ENCODE measurements around the gene IL19.

The IL19 gene

GRCh38 chr1:206802401-206802800 lies 31.8 kb downstream of the IL19 start:
- no peak for DNase-seq

- DNase-seq = no peak
These were observed 32.7 kb downstream of the IL19 start for GRCh38 chr1:206803221-206803730.

GRCh38 chr1:206804156-206804737 lies 33.7 kb downstream of the IL19 start:
- DNase-seq = no peak

GRCh38 chr1:206805357-206805756 lies 34.8 kb downstream of the IL19 start:
- DNase-seq = no peak

- no peak for DNase-seq
These were observed 38.0 kb downstream of the IL19 start for GRCh38 chr1:206808615-206809014.

GRCh38 chr1:206809504-206810084 lies 39.0 kb downstream of the IL19 start:
- peak; percentile 40 for DNase-seq

- DNase-seq = no peak
These were observed 41.9 kb downstream of the IL19 start for GRCh38 chr1:206812471-206812870.

- peak; percentile 88 for DNase-seq
These were observed 44.3 kb downstream of the IL19 start for GRCh38 chr1:206814716-206815341.

- no peak for DNase-seq
These were observed 46.1 kb downstream of the IL19 start for GRCh38 chr1:206816390-206817287.

GRCh38 chr1:206821493-206821892 lies 50.9 kb downstream of the IL19 start:
- peak; percentile 70 for DNase-seq

GRCh38 chr1:206823727-206824126 lies 53.2 kb downstream of the IL19 start:
- no peak for DNase-seq

GRCh38 chr1:206824331-206824730 lies 53.8 kb downstream of the IL19 start:
- DNase-seq = no peak

GRCh38 chr1:206826394-206826793 lies 55.8 kb downstream of the IL19 start:
- DNase-seq = peak; percentile 87

GRCh38 chr1:206828061-206828460 lies 57.5 kb downstream of the IL19 start:
- no peak for DNase-seq

- no peak for DNase-seq
These were observed 58.2 kb downstream of the IL19 start for GRCh38 chr1:206828765-206829164.

- no peak for DNase-seq
These were observed 58.7 kb downstream of the IL19 start for GRCh38 chr1:206829282-206829681.

GRCh38 chr1:206829875-206830274 lies 59.3 kb downstream of the IL19 start:
- no peak for DNase-seq

GRCh38 chr1:206831650-206832049 lies 61.1 kb downstream of the IL19 start:
- no peak for DNase-seq

- DNase-seq = no peak
These were observed 61.8 kb downstream of the IL19 start for GRCh38 chr1:206832352-206832880.

- no peak for DNase-seq
These were observed 62.6 kb downstream of the IL19 start for GRCh38 chr1:206833106-206833680.

GRCh38 chr1:206833801-206834200 lies 63.2 kb downstream of the IL19 start:
- peak; percentile 66 for DNase-seq

- no peak for DNase-seq
These were observed 63.6 kb downstream of the IL19 start for GRCh38 chr1:206834217-206834616.

GRCh38 chr1:206834711-206835110 lies 64.1 kb downstream of the IL19 start:
- DNase-seq = no peak
